Measurements from ENCODE around the gene WDR7. TPM values are rescaled to one million over a fixed set of nuclear protein-coding genes. Genes with fewer than 3 reads are reported as not detected.

The WDR7 gene
- total RNA-seq, 1 donor from 2014 or later = 16.9 TPM

GRCh38 chr18:56803051-56803450 is 151.9 kb downstream of the WDR7 start:
- DNase-seq (ENCODE audit: extremely low spot score, unreplicated experiment) = no peak
- no peak overlapping the region for H3K27ac Mint-ChIP-seq
- TF ChIP-seq CTCF (conservative IDR thresholded peaks at IDR 0.05) = no peak
- H3K36me3 Mint-ChIP-seq = no peaks in the 10 kb centered on the region
- no peaks in the 10 kb centered on the region for H3K27me3 Mint-ChIP-seq
- H3K9me3 Mint-ChIP-seq = no peaks in the 10 kb centered on the region
- H3K4me3 Mint-ChIP-seq = no peak overlapping the region
- no peaks in the 10 kb centered on the region for H3K4me1 Mint-ChIP-seq (ENCODE audit: unreplicated experiment)

- no peak for DNase-seq (ENCODE audit: extremely low spot score, unreplicated experiment)
- no peak overlapping the region for H3K4me3 Mint-ChIP-seq
- H3K4me1 Mint-ChIP-seq (ENCODE audit: unreplicated experiment) = no peaks in the 10 kb centered on the region
- no peaks in the 10 kb centered on the region for H3K36me3 Mint-ChIP-seq
- H3K9me3 Mint-ChIP-seq = no peaks in the 10 kb centered on the region
- no peaks in the 10 kb centered on the region for H3K27me3 Mint-ChIP-seq
- TF ChIP-seq CTCF (conservative IDR thresholded peaks at IDR 0.05) = no peak
- no peak overlapping the region for H3K27ac Mint-ChIP-seq
Observed at GRCh38 chr18:56804395-56804794, 153.2 kb downstream of the WDR7 start.

GRCh38 chr18:56807901-56808300 is 156.7 kb downstream of the WDR7 start:
- no peak for DNase-seq (ENCODE audit: extremely low spot score, unreplicated experiment)
- Mint-ChIP-seq H3K36me3 (no peaks in the 10 kb centered on the region), H3K9me3 (no peaks in the 10 kb centered on the region), H3K4me3 (no peak overlapping the region), H3K27ac (no peak overlapping the region), H3K27me3 (no peaks in the 10 kb centered on the region), H3K4me1 (ENCODE audit: unreplicated experiment) (no peaks in the 10 kb centered on the region)
- no peak for TF ChIP-seq CTCF (conservative IDR thresholded peaks at IDR 0.05)

- DNase-seq (ENCODE audit: extremely low spot score, unreplicated experiment) = no peak
- H3K36me3 Mint-ChIP-seq = no peaks in the 10 kb centered on the region
- no peak overlapping the region for H3K27ac Mint-ChIP-seq
- no peaks in the 10 kb centered on the region for H3K27me3 Mint-ChIP-seq
- H3K9me3 Mint-ChIP-seq = no peaks in the 10 kb centered on the region
- no peak for TF ChIP-seq CTCF (conservative IDR thresholded peaks at IDR 0.05)
- H3K4me3 Mint-ChIP-seq = no peak overlapping the region
- H3K4me1 Mint-ChIP-seq (ENCODE audit: unreplicated experiment) = no peaks in the 10 kb centered on the region
Observed at GRCh38 chr18:56812674-56813073, 161.5 kb downstream of the WDR7 start.

GRCh38 chr18:56815926-56816325 is 164.8 kb downstream of the WDR7 start:
- Mint-ChIP-seq H3K4me1 (ENCODE audit: unreplicated experiment) (no peaks in the 10 kb centered on the region), H3K4me3 (no peak overlapping the region), H3K27me3 (no peaks in the 10 kb centered on the region), H3K9me3 (no peaks in the 10 kb centered on the region), H3K36me3 (no peaks in the 10 kb centered on the region), H3K27ac (no peak overlapping the region)
- no peak for DNase-seq (ENCODE audit: extremely low spot score, unreplicated experiment)
- no peak for TF ChIP-seq CTCF (conservative IDR thresholded peaks at IDR 0.05)

- Mint-ChIP-seq H3K27ac (no peak overlapping the region), H3K9me3 (peaks cover 7% of the 10 kb centered on the region), H3K4me1 (ENCODE audit: unreplicated experiment) (no peaks in the 10 kb centered on the region), H3K36me3 (peaks cover 5% of the 10 kb centered on the region), H3K4me3 (no peak overlapping the region), H3K27me3 (no peaks in the 10 kb centered on the region)
- TF ChIP-seq CTCF (conservative IDR thresholded peaks at IDR 0.05) = no peak
- no peak for DNase-seq (ENCODE audit: extremely low spot score, unreplicated experiment)
Observed at GRCh38 chr18:56823986-56824565, 172.9 kb downstream of the WDR7 start.
